Mesodermal cell (in vitro differentiated cells): ENCODE measurements around the gene MICU1.

ENCODE experiments used
- H3K27ac ChIP-seq: 2 replicates; pipeline ENCODE4 v1.7.0; 2013; ENCODE audit warnings: mild to moderate bottlenecking, low read depth, low read length, moderate library complexity; ENCODE audit not compliant: severe bottlenecking
- H3K36me3 ChIP-seq: 2 replicates; pipeline ENCODE4 v1.7.1; 2013; ENCODE audit warnings: mild to moderate bottlenecking, low read length, moderate library complexity; ENCODE audit not compliant: control insufficient read depth, insufficient read depth
- H3K4me1 ChIP-seq: one replicate; pipeline ENCODE4 v1.7.1; 2013; ENCODE audit warnings: mild to moderate bottlenecking, low read length; ENCODE audit not compliant: insufficient read depth, control insufficient read depth, poor library complexity, severe bottlenecking
- H3K4me3 ChIP-seq: 2 replicates; pipeline ENCODE4 v1.7.0; 2013; ENCODE audit warnings: low read length, control low read depth, mild to moderate bottlenecking; ENCODE audit not compliant: insufficient read depth, poor library complexity, severe bottlenecking; ENCODE audit errors: extremely low read depth
- H3K9me3 ChIP-seq: 2 replicates; pipeline ENCODE4 v1.7.1; 2013; ENCODE audit warnings: mild to moderate bottlenecking, low read length, moderate library complexity; ENCODE audit not compliant: control insufficient read depth
- WGBS, 2 experiments: methylation state at CpG; one replicate each; pipeline ENCODE4 v1.1.5; 2013; ENCODE audit warnings: missing lambda C conversion rate in 2 of 2; ENCODE audit not compliant: insufficient coverage in 2 of 2; 5-methylcytosine and 5-hydroxymethylcytosine counted together

The MICU1 gene

GRCh38 chr10:72424561-72424960 is 201.3 kb downstream of the MICU1 start:
- H3K9me3 ChIP-seq = no peaks in the 10 kb centered on the region
- no peak overlapping the region for H3K4me3 ChIP-seq
- peaks cover 28% of the 10 kb centered on the region for H3K36me3 ChIP-seq
- no peaks in the 10 kb centered on the region for H3K4me1 ChIP-seq
- WGBS, 2 experiments = no CpG with 5 or more reads among the region's 1 CpG
- peak overlapping the region; percentile 12 for H3K27ac ChIP-seq

GRCh38 chr10:72423426-72423825 is 202.5 kb downstream of the MICU1 start:
- no peaks in the 10 kb centered on the region for H3K4me1 ChIP-seq
- H3K9me3 ChIP-seq = no peaks in the 10 kb centered on the region
- no peak overlapping the region for H3K27ac ChIP-seq
- WGBS, 2 experiments = 100% methylated on average over 1 of the region's 3 CpGs
- H3K4me3 ChIP-seq = no peak overlapping the region
- H3K36me3 ChIP-seq = peaks cover 25% of the 10 kb centered on the region

- 88 to 100% methylated on average over 1 of the region's 1 CpG for WGBS, 2 experiments
- H3K4me3 ChIP-seq = no peak overlapping the region
- H3K4me1 ChIP-seq = no peaks in the 10 kb centered on the region
- no peak overlapping the region for H3K27ac ChIP-seq
- H3K9me3 ChIP-seq = no peaks in the 10 kb centered on the region
- H3K36me3 ChIP-seq = peaks cover 25% of the 10 kb centered on the region
Observed at GRCh38 chr10:72421885-72422540, 203.9 kb downstream of the MICU1 start.

- whole genome bisulfite sequencing, 2 experiments = no CpG with 5 or more reads among the region's 2 CpGs
- Histone ChIP-seq H3K36me3 (peaks cover 27% of the 10 kb centered on the region), H3K4me3 (no peak overlapping the region), H3K27ac (no peak overlapping the region), H3K9me3 (no peaks in the 10 kb centered on the region), H3K4me1 (no peaks in the 10 kb centered on the region)
Observed at GRCh38 chr10:72419241-72419640, 206.6 kb downstream of the MICU1 start.

- WGBS, 2 experiments = 47 to 67% methylated on average over 2 to 3 of the region's 3 CpGs
- Histone ChIP-seq H3K9me3 (peaks cover 3% of the 10 kb centered on the region), H3K4me1 (no peaks in the 10 kb centered on the region), H3K4me3 (no peak overlapping the region), H3K27ac (no peak overlapping the region), H3K36me3 (peaks cover 28% of the 10 kb centered on the region)
Observed at GRCh38 chr10:72418679-72419078, 207.2 kb downstream of the MICU1 start.

- peaks cover 3% of the 10 kb centered on the region for H3K9me3 ChIP-seq
- H3K4me3 ChIP-seq = no peak overlapping the region
- no peak overlapping the region for H3K27ac ChIP-seq
- H3K4me1 ChIP-seq = no peaks in the 10 kb centered on the region
- H3K36me3 ChIP-seq = peaks cover 29% of the 10 kb centered on the region
- WGBS, 2 experiments = 0% methylated on average over 1 of the region's 1 CpG
Observed at GRCh38 chr10:72417971-72418370, 207.9 kb downstream of the MICU1 start.

GRCh38 chr10:72416661-72417060 is 209.2 kb downstream of the MICU1 start:
- Histone ChIP-seq H3K4me1 (no peaks in the 10 kb centered on the region), H3K9me3 (peaks cover 3% of the 10 kb centered on the region), H3K27ac (no peak overlapping the region), H3K4me3 (no peak overlapping the region), H3K36me3 (peaks cover 15% of the 10 kb centered on the region)
- WGBS, 2 experiments = 89 to 100% methylated on average over 3 to 4 of the region's 4 CpGs

GRCh38 chr10:72414642-72415041 is 211.2 kb downstream of the MICU1 start:
- Histone ChIP-seq H3K36me3 (peaks cover 8% of the 10 kb centered on the region), H3K4me1 (no peaks in the 10 kb centered on the region), H3K27ac (no peak overlapping the region), H3K4me3 (no peak overlapping the region), H3K9me3 (peaks cover 3% of the 10 kb centered on the region)
- 80 to 95% methylated on average over 2 of the region's 3 CpGs for WGBS, 2 experiments

GRCh38 chr10:72409167-72409566 is 216.7 kb downstream of the MICU1 start:
- Histone ChIP-seq H3K9me3 (peaks cover 3% of the 10 kb centered on the region), H3K4me1 (no peaks in the 10 kb centered on the region), H3K27ac (no peak overlapping the region), H3K36me3 (peaks cover 6% of the 10 kb centered on the region), H3K4me3 (no peak overlapping the region)
- no CpG with 5 or more reads among the region's 1 CpG for WGBS, 2 experiments

GRCh38 chr10:72407927-72408600 is 217.8 kb downstream of the MICU1 start:
- 94 to 100% methylated on average over 6 to 7 of the region's 7 CpGs for WGBS, 2 experiments
- Histone ChIP-seq H3K9me3 (no peaks in the 10 kb centered on the region), H3K36me3 (peaks cover 4% of the 10 kb centered on the region), H3K27ac (no peak overlapping the region), H3K4me1 (no peaks in the 10 kb centered on the region), H3K4me3 (no peak overlapping the region)

GRCh38 chr10:72407471-72407870 is 218.4 kb downstream of the MICU1 start:
- WGBS, 2 experiments = 100% methylated on average over 1 of the region's 3 CpGs
- Histone ChIP-seq H3K27ac (no peak overlapping the region), H3K4me1 (no peaks in the 10 kb centered on the region), H3K4me3 (no peak overlapping the region), H3K9me3 (no peaks in the 10 kb centered on the region), H3K36me3 (peaks cover 7% of the 10 kb centered on the region)
